Umbilical cord (tissue), 2 donors: ENCODE results near the gene TMEM125. TPM values are rescaled to one million over a fixed set of nuclear protein-coding genes. Genes with fewer than 3 reads are reported as not detected.

Source experiments
- DNase-seq: peaks from one replicate; pipeline ENCODE4 v3.0.0-alpha.2; 2015; ENCODE audit warnings: low spot score
- total RNA-seq: library from RNA; depleted of rRNA; stranded (reverse); fragments of >200 nt; gene quantifications from one replicate; pipeline ENCODE4 v1.2.3, GENCODE V29; 2014; ENCODE audit warnings: low replicate concordance; ENCODE audit not compliant: insufficient read depth

Gene TMEM125
- 0.72 TPM for total RNA-seq

DNA sequence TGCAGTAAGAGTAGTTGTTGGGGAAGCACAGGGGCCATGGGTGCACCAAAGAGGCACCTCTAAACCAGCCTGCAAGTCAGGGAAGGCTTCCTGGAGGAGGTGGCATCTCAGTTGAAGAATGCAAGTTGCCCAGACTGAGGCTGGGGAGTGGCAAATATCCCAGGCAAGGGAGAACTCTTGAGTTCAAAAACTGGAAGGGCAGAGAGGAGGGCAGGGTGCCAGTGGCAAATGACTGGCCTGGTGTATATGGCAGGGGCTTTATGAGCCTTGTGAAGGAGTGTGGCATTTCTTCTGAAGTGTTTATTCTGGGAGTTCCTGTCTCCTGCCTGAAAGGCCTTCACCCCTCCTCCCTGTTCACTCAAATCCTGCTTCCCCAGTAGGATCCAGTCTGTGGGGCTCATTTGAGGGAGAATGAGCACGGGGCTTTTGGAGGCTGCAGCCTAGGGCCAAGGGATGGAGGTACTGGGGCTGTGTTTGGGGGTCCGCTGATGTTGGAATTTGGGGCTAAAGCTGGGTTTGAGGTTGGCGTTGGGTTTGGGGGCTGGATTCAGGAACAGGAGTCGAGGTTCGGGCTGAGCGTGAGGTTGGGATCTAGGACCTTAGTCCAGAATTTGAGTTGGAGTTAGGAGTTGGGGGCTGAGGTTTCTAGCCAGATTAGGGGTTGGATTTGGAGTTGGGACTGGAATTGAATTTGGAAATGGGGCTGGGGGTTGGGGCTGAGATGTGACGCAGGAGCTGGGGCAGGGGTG lies at the start of gene TMEM125:
Gene TMEM125 (plus strand): TSS at position 357 of the 749 bp plus-strand sequence. CDS start 2,740 bp downstream, outside the sequence.
- no peak for DNase-seq

DNA sequence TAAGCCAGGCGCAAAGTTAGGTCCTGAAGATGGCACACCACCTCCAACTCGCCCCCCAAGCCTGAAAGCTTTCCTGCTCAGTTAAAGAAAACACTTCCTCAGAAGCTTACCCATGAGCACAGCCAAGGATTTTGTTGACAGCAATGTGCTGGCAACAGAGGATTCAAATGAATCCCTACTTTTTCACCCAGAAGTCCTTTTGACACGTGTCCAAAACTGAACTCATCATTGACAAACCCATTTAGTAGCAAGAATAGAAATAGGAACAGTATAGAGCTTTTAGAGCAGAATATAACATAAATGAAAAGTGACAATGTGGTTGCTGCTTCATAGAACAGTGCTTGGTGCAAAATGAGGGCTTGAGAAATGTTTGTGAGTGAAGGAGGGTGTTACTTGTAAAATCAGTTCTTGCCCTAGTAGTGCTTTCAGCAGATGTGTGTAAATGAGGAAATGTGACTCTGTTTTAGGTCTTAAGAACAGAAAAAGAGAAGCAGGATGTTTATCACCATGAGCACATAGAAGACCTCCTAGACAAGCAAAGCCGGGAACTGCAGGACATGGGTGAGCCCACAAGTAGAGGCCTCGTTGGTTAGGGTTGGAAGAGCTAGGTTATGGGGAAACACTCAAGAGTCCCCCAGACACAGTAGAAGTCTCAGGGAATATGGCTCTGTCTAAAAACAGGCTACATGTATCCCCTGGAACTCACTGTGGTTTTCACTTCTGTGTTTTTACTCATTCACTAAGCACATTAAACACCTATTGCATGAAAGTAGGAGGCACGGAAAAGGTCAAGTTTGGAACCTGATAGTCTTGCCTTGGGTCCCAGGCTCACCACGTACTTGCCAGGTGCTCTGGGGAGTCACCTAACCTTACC lies 48.6 kb upstream of the TMEM125 start:
- DNase-seq = peak; percentile 23

DNA sequence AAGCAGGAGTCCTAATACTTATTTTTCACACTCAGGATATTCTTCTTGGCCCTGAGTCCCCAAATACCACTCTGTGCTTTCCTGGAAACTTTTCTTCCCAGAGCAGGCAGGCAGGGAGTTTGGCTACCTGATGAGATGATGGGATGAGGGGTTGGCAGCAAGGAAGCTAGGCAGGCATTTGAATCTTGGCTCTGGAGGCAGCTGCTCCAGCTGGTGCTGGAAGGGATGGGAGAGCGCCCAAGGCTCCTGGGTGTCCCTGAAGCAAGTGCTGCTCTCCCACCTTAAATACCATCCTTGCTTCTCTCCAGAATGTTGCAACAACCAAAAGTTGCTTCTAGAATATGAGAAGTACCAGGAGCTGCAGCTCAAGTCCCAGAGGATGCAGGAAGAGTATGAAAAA lies 48.0 kb upstream of the TMEM125 start:
- no peak for DNase-seq

DNA sequence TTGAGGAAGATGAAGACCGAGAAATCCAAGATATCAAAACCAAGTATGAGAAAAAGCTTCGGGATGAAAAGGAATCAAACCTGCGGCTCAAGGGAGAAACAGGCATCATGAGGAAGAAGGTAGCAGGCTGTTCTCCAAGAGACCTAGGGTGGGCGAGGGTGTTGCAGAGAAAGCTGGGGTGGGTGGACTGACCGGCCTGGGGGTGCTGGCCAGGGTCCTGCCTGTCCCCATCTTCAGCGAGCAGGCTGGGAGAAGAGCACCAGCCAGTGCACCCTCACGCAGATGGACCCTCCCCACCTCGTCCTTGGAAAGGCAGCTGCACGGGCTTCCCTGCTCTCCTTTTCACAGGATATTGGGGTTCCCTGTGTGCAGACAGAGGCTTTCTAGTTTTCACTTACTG lies 46.9 kb upstream of the TMEM125 start:
- no peak for DNase-seq

DNA sequence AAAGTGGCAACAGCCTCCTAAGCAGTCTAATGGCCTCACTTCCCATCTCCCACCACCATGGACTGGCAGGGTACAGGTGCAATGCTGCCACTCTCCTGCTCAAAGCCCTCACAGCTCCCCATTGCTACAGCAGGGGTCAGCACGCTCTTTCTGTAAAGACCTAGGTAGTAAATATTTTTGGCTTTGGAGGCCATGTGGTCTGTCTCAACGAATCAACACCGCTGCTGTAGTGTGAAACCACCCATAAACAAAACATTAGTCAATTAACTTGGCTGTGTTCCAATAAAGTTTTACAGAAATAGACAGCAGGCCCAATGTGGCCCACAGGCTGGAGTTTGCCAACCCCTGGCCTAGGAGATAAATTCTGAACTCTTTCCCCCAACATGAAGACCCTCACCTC lies 44.6 kb upstream of the TMEM125 start:
- DNase-seq = no peak

DNA sequence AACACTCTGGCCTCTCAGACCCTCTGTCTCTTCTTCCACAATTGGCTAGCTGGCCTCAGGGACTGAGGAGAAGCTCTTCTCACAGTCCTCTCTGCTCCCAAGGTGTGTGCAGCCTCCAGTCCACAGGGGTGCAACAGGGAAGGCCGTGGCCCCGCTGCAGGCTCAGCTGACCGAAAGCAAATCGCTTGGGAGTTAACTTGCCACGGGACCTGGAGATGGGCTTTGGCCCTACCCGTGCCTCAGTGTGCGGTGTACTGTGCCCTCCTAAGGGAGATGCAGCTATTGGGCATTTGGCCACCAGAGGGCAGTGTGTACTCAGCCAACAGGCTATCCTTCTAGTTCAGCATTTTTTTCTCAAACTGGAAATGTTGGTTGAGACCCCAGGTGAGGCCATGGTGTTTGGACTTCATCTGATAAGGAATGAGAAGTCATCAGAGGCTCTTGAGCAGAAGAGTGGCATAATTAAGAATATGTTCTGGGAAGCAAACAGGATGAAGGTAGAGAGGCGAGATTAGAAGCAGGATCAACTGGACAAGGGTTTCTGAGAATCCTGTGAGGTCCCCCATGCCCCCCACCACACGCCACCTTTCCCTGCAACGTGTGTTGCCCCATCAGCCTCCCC lies 42.5 kb upstream of the TMEM125 start:
- peak; percentile 81 for DNase-seq

DNA sequence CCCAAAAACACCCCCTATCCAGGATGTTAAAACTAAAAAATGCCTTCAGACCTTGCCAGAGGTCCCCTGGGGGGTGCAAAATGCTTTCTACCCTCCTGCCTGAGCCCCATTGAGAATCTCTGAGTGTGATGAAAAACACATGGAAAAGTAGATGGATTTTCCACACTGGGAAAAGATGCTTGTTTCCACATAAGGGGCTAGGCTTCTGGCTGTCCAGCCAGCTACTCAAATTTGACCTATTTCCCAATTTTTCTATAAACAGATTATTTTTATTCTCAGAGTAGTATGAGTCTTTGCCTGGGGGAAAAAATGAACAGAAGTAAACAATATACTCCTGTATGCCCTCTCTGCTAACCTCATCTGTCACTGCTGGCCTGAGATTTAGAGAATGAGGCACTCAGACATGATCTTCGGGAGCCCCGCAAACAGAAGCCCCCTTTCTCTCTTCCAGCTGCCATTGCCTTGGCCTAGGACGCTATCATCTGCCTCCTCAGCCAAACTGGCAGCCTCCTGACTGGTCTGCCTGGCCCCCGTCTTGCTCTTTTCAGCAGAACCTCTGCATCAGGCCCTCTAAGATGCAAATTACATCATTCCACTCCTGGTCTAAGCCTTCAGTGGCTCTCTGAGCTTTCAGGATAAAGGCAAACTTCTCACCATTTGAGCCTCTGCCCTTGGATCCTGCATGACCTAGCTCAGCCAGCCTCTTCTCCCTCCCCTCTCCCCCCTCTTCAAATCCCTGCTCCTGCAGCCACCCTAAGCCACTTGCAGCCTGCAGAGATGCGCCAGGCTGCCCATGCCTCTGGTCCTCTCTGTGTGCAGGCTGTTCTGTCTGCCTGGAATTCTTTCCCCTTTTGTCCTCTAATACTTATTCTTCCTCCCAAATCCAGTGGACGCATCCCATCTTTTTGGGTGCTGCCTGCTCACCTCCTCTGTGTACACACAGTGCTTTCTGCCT lies 39.7 kb upstream of the TMEM125 start:
- DNase-seq = peak; percentile 88

DNA sequence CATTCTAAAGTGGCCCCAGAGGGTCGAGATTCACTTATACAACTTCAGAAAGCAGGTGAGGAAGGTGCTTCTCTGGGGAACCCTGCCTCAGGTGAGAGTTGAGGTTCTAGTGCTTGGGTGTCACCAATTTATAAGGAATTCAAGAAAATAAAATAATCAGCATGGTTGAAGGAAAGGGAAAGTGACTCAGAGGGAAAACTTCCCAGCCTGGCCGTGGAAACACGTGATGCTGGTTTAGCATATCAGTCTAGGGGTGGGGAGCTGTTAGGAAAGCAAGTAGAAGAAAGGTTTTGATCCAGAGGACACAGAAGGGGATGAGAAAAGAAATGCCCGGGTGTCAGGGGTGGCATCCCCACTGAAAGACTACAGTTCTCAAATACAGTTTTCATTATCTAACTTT lies 37.7 kb upstream of the TMEM125 start:
- peak; percentile 72 for DNase-seq

DNA sequence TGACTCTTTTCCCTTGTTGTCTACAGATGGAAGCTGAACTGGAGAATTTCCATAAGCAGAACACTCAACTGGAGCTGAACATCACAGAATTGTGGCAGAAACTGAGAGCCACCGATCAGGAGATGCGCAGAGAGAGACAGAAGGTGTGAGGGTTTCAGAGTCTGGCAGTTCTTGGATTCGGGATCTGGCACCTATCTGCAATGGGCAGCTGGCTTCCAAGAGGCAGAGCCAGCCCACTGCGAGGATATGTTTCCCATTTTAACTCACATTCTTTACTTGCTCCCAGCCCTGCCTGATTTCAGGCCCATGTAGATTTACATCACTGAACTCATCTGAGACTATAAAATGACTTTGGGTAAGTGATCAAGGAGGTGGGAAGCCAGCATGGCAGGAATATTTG lies 37.3 kb upstream of the TMEM125 start:
- DNase-seq = no peak

DNA sequence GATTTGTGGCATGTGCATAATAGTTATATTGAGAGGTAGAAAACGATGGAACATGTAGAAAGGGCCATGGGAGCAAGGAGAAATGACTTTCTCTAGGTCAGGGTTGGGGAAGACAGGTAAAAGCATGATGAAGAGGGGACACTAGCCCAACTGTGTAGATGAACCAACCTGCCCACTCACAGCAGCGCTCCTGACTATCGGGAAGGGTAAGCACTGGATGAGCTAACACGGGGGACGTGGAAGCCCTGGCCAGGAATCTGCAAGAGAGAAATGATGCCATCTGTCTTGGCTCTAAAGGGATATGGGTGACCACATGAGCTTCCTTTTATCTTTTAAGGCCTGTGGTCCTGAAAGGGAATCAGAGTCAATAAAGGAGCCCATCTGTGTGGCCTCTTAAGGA lies 36.2 kb upstream of the TMEM125 start:
- DNase-seq = no peak

DNA sequence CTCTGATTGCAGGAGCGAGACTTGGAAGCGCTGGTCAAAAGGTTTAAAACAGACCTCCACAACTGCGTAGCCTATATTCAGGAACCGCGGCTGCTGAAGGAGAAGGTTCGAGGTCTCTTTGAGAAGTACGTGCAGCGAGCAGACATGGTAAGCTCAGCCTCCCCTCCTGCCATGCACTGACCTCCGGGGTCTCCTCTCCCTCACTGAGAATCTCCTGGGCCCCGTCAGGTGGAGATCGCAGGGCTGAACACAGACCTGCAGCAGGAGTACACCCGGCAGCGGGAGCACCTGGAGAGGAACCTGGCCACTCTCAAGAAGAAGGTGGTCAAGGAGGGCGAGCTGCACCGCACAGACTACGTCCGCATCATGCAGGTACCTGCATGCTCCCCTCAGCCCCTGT lies 35.5 kb upstream of the TMEM125 start:
- DNase-seq = no peak

DNA sequence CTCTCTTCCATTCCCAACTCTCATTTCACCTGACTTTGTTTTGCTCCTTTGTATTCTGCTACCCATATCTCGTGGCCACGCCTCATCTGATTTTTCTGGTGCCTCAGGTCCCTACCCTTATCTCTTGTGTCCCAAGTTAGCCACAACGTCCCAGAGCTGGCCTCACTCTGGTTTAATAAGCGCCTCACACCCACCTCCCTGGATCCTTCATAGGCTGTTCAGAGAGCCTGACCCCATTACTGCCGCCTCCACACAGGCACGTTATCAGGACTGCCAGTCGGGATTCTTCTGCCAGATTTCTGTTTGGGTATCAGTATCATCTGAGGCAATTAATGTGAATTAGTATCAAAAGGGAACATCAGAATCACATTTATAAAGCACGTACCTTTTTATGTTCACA lies 34.7 kb upstream of the TMEM125 start:
- DNase-seq = no peak

DNA sequence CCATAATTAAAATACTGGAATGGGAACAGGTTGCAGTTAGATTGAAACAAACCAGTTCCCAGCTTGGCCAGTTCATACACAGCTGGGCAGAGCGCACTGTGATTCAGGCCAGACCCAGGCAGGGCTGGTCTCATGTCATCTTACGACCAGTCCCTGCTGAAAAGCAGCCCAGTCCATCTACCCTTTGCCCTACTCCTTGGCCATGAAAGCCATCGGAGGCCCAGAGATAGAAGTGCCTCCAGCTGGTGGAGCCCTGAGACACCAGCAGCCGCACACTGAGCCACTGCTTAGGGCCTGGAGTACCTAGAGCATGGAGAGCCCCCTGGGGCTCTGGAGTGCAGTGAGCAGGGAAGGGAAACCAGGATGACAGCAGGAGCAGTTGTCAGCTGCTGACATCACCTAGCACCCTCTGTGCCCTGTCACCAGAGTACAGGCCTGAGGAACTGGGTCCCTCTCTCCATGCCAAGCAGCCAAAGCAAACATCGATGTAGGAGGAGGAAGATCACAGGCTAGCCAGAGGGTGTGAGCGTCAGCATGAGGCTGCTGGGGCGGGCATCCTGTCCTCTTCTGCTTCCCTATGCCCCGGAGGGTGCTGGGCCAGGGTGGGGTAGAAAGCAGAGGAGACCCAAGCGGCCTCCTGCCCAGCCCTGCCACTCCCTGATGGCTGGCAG lies 34.2 kb upstream of the TMEM125 start:
- DNase-seq = no peak

DNA sequence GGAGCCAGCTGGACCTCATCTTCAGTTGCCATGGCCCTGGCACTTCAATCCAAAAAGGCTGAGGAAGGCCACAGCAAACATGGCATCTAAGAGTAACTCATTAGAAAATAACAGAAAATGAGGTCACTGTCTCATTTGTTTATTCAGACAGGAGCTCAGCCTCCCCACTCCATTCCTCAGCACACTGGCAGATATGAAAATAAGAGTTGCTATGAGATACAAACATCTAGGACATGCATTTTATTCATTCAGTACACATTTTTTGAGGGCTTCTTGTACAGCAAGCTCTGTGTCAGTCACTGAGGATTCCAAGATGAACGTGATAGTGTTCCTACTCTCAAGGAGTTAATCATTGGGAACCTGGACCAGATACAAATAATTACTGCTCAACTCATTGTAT lies 32.7 kb upstream of the TMEM125 start:
- DNase-seq = no peak

DNA sequence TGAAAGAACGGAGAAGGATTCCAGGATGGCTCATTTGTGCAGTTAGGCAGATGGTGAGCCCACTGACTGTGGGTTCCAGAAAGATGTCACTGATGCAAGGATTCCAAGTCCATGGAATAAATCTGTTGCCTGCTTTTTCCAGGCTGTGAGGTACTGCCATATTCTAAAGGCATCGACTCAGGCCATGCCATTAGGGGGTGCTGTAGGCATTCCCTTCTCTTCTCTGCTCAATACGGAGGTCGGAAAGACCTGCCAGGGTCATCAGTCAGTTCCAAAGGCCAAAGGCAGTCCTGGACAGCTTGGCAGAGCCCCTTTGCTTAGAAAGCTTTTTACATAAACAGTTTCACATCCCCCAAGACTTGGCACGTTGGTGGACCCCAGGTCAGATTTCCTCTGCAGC lies 31.7 kb upstream of the TMEM125 start:
- peak; percentile 62 for DNase-seq

DNA sequence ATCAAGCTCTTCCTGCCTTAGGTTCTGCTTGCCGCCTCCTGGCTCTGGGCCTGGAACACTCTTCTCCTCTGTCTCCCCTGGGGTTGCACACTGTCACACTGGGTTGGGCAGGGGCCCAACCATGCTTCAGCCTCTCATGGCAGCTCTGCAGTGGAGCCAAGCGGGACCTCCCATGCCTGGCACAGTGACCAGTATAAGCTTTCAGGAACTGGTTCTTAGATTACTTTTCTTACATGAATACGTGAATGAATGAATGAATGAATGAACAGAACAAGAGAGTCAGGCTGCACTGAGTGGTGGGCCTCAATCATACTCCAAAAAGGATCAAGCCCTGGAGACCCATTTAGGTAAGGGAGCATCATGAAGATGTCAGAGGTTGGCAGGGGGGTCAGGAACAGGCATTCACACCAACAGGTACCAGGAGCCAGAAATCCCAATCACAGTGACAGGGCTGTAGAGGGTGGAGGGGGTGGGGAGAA lies 30.8 kb upstream of the TMEM125 start:
- no peak for DNase-seq

DNA sequence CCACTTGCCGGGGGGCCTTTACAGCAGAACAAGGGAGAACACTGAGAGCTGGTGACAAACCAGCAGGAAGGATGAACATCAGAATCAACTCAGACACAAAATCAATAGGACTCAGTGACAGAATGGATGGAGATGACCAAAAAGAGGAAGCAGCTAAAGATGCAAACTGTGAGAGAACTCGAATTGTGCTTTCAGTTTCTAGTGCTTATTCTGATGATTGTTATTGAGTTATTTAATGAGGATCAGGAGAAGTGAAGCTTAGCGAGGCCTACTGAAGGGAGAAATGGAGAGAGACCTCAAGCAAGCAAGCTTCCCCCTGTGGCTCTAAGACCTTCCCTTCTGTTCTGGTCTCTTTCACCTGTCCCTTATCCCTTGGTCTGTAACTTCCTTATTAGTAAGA lies 30.3 kb upstream of the TMEM125 start:
- no peak for DNase-seq

DNA sequence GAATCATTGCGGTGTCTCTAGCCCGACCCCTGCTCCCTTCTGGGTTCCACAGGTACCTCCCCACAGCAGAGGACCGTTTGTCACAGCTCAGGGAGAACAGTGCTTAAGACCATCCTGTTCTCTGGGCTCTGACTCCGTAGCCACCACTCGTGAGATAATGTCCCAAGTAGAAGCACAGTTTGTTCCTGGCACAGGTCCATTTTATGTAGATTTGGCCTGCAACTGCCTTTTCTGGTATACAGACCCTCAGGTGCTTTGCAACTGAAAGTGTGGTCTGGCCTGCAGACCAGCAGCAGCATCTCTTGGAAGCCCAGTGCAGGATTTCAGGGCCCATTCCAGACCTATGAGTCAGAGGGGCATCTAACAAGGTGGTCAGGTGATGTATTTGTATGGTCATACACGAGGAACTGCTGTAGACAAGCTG lies 28.4 kb upstream of the TMEM125 start:
- DNase-seq = no peak

DNA sequence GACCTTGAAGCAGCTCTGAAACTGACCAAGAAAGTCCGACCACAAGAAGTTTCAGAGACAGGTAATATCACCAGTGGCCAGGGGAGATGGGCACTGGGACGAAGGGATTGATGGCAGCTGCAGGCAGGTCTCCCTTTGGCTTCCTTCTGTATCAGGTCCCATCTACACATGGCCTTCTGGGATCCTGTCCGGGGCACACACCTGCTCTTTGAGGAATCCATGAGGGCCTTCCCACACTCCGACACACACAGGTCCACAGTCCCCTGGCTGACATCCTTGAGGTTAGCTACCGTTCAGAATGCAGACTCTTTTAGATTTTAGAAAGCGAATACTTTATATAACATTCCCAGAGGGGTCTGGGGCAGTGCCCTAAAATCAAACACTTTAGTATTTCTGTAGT lies 26.5 kb upstream of the TMEM125 start:
- DNase-seq = no peak

DNA sequence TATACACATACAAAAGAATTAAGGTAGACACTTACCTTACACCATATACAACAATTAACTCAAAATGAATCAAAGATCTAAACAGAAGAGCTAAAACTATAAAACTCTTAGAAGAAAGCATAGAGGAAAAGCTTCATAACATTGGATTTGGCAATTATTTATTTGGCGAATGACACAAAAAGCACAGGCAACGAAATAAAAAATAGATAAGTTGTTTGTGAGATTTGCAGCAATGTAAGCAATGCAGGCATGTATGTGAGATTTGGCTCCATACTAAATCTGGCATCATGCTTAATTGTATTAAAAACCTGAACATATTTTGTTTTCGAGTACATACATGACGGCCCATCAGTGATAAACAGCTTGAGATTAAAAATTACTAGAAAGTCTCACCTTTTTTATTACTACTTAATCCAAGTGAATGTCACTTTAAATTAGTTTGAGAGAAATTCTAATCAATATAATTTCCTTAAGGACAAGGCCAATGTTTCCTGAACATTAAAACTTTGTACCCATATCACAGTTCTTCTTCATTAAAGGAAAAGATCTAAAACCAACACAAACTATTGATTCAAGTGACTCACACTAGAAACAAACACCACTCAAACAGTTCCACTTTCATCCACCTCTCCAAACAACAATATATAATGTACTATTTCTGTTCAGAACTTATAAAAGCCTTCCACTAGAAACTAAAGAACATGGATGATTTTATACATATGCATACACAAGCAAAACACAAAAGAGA lies 23.1 kb upstream of the TMEM125 start:
- no peak for DNase-seq
